Measurements from ENCODE around the gene EGLN2.

EGLN2 gene

GRCh38 chr19:40786060-40787037 lies 12.6 kb upstream of the EGLN2 start:
- no peak for DNase-seq (ENCODE audit: extremely low read depth, low read depth)
- no peak for TF ChIP-seq CTCF (IDR thresholded peaks at IDR 0.05; ENCODE audit: low read depth, low read length)

GRCh38 chr19:40791349-40791748 lies 7.6 kb upstream of the EGLN2 start:
- no peak for TF ChIP-seq CTCF (IDR thresholded peaks at IDR 0.05; ENCODE audit: low read depth, low read length)
- no peak for DNase-seq (ENCODE audit: extremely low read depth, low read depth)

- no peak for DNase-seq (ENCODE audit: extremely low read depth, low read depth)
- TF ChIP-seq CTCF (IDR thresholded peaks at IDR 0.05; ENCODE audit: low read depth, low read length) = no peak
Observed at GRCh38 chr19:40791996-40792395, 7.0 kb upstream of the EGLN2 start.

DNA sequence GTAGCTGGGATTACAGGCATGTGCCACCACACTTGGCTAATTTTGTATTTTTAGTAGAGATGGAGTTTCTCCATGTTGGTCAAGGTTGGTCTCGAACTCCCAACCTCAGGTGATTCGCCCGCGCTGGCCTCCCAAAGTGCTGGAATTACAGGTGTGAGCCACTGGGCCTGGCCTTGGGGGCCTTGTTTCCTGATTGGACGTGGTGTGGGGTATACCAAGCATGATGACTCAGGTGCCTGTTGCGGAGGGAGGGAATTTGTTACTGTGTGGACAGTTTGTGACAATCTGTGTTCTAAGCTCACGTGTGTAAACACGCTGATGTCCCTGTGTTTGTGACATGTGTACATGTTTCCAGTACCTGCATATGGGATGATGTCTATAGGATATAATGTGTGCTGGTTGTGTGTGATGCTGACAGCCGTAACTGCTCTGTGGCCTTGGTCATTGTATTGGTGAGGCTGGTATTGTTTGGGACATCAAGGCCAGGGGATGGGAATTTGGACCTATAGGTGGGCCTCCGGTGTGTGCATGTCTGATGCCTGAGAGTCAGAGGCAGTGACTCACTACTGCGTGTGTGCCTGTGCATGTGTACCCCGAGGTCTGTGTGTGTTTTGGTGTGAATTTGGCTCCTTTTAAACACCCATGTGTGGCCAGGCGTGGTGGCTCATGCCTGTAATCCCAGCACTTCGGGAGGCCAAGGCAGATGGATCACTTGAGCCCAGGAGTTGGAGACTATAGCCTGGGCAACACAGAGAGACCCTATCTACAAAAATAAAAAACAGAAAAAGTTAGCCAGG lies 1.6 kb upstream of the EGLN2 start:
- TF ChIP-seq CTCF (IDR thresholded peaks at IDR 0.05; ENCODE audit: low read depth, low read length) = no peak
- DNase-seq (ENCODE audit: extremely low read depth, low read depth) = no peak

DNA sequence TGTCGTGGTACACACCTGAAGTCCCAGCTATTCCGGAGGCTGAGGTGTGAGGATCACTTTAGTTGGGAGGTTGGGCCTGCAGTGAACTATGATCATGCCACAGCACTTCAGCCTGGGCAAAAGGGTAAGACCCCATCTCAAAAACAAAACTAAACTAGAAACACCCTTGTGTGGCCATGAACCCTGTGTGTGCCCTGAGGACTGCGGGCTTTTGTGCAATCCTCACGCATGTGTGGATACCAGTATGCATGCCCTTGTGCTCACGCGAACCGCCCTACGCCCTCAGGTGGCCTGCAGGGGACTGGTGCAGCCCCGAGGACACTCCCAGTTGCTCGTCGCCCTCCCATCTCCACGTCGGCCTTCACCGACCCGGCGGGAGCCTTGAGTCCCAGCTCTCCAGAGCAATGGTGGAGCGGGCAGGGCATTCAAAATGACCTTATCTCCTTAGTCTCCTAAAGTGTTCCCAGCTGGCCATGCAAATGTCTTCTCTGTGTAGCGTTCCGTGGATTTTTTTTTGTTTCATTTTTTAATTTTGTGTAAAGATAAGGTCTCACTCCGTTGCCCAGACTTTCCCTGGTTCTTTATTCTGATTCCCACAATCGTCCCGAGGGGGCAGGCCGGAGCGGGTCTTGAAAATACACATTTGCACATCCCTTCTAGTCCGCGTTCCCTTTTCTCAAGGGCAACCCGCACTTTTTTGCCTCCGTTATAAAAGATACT lies 868 bp upstream of the EGLN2 start:
- TF ChIP-seq CTCF (IDR thresholded peaks at IDR 0.05; ENCODE audit: low read depth, low read length) = peak; percentile 54
- peak; percentile 22 for DNase-seq (ENCODE audit: extremely low read depth, low read depth)

DNA sequence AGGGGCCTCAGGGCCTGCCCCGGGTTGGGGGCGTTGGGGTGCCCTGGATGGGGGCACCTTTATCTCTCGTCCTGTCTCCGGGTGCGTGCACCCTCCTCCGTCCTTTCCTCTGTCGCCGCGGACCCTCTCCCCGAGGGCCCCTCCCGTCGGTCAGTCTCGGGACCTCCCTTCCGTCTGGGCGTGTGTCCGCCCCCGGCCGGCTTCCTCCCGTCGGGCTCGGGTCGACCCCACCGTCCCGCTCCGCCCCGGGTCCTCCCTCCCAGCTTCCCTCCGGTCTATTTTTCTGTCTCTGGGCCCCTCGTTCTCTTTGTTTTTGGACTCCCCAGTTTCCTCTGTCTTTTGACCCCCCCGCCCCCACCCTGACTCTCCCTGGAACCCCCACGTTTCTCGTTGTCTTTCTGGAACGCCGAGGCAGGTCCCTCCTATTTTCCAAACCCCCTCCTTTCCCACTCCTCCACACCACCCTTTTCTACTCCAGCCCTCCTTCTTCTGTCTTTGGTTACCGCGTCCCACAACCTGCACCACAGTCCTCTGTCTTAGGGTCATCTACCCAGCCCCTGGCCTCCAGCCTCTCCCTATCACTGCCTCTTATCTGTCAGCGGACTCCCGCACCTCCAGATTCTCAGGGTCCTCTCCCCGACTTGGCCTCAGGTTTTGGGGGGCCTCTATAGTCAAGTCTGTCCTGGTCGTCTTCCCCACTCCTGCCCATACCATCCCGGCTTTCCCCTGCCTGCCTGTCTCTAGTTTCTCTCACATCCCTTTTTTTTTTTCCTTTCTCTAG lies 757 bp downstream of the EGLN2 start:
- DNase-seq (ENCODE audit: extremely low read depth, low read depth) = no peak
- no peak for TF ChIP-seq CTCF (IDR thresholded peaks at IDR 0.05; ENCODE audit: low read depth, low read length)
